HL-60 (cell line): ENCODE results near the gene ARHGAP23.

Experiments
- DNase-seq, 2 experiments: peaks; one replicate each; pipeline ENCODE4 v3.0.0-alpha.2; 2010 to 2020; ENCODE audit warnings: low read depth in 1 of 2, low spot score in 1 of 2
- H3K27ac ChIP-seq: fragments of 250-450 bp; sonication (Bioruptor Pico); replicated peaks from 2 replicates; pipeline ENCODE4 v1.5.1; 2020; ENCODE audit warnings: mild to moderate bottlenecking, moderate library complexity
- H3K27me3 ChIP-seq: fragments of 250-450 bp; sonication (Bioruptor Pico); 2 replicates; pipeline ENCODE4 v1.5.1; 2021; ENCODE audit warnings: mild to moderate bottlenecking, moderate library complexity; ENCODE audit not compliant: insufficient read depth, poor library complexity, severe bottlenecking
- H3K4me3 ChIP-seq: replicated peaks from 2 replicates; pipeline ENCODE4 v1.5.1; 2011; ENCODE audit warnings: mild to moderate bottlenecking, control low read depth, low read length; ENCODE audit not compliant: insufficient read depth
- GABPA ChIP-seq: IDR thresholded peaks from 2 replicates; pipeline ENCODE4 v1.6.1; 2012; ENCODE audit warnings: low read depth
- POLR2AphosphoS5 ChIP-seq: IDR thresholded peaks from 2 replicates; pipeline ENCODE4 v1.6.1; 2012; ENCODE audit warnings: low read depth
- SPI1 ChIP-seq: IDR thresholded peaks from 2 replicates; pipeline ENCODE4 v1.6.1; 2012; ENCODE audit warnings: low read depth, mild to moderate bottlenecking, borderline replicate concordance
- TF ChIP-seq, protein P1 (sequence below): IDR thresholded peaks from one replicate; pipeline ENCODE4 v1.5.1; 2011; ENCODE audit warnings: low read length, control low read depth, inconsistent platforms; ENCODE audit not compliant: insufficient read depth
- TF ChIP-seq, protein P2 (sequence below): IDR thresholded peaks from 2 replicates; pipeline ENCODE4 v1.6.1; 2012; ENCODE audit warnings: low read depth; ENCODE audit not compliant: insufficient replicate concordance

ARHGAP23 gene

DNA sequence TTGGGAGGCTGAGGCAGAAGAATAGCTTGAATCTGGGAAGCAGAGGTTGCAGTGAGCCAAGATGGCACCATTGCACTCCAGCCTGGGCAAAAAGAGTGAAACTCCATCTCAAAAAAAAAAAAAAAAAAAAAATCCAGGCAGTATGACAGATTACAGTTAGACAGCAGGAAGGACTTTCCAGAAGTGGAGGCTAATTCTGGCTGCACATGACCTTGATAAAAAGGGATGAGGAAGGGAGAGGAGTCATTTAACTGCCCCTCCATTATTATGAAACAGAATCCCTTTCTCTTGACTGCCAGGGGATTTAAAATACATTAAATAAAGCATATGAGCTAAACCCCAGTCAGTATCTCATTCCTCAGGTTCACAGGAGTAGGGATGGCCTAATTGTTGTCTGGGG lies 1.8 kb upstream of the ARHGAP23 start:
- no peak for DNase-seq
- TF ChIP-seq GABPA (no peak), POLR2AphosphoS5 (no peak), SPI1 (no peak)
- TF ChIP-seq, protein P1, sequence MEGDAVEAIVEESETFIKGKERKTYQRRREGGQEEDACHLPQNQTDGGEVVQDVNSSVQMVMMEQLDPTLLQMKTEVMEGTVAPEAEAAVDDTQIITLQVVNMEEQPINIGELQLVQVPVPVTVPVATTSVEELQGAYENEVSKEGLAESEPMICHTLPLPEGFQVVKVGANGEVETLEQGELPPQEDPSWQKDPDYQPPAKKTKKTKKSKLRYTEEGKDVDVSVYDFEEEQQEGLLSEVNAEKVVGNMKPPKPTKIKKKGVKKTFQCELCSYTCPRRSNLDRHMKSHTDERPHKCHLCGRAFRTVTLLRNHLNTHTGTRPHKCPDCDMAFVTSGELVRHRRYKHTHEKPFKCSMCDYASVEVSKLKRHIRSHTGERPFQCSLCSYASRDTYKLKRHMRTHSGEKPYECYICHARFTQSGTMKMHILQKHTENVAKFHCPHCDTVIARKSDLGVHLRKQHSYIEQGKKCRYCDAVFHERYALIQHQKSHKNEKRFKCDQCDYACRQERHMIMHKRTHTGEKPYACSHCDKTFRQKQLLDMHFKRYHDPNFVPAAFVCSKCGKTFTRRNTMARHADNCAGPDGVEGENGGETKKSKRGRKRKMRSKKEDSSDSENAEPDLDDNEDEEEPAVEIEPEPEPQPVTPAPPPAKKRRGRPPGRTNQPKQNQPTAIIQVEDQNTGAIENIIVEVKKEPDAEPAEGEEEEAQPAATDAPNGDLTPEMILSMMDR: no peak
- TF ChIP-seq, protein P2, sequence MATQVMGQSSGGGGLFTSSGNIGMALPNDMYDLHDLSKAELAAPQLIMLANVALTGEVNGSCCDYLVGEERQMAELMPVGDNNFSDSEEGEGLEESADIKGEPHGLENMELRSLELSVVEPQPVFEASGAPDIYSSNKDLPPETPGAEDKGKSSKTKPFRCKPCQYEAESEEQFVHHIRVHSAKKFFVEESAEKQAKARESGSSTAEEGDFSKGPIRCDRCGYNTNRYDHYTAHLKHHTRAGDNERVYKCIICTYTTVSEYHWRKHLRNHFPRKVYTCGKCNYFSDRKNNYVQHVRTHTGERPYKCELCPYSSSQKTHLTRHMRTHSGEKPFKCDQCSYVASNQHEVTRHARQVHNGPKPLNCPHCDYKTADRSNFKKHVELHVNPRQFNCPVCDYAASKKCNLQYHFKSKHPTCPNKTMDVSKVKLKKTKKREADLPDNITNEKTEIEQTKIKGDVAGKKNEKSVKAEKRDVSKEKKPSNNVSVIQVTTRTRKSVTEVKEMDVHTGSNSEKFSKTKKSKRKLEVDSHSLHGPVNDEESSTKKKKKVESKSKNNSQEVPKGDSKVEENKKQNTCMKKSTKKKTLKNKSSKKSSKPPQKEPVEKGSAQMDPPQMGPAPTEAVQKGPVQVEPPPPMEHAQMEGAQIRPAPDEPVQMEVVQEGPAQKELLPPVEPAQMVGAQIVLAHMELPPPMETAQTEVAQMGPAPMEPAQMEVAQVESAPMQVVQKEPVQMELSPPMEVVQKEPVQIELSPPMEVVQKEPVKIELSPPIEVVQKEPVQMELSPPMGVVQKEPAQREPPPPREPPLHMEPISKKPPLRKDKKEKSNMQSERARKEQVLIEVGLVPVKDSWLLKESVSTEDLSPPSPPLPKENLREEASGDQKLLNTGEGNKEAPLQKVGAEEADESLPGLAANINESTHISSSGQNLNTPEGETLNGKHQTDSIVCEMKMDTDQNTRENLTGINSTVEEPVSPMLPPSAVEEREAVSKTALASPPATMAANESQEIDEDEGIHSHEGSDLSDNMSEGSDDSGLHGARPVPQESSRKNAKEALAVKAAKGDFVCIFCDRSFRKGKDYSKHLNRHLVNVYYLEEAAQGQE: no peak
- Histone ChIP-seq H3K27me3 (no peaks in the 10 kb centered on the region), H3K27ac (no peak overlapping the region), H3K4me3 (no peak overlapping the region)

DNA sequence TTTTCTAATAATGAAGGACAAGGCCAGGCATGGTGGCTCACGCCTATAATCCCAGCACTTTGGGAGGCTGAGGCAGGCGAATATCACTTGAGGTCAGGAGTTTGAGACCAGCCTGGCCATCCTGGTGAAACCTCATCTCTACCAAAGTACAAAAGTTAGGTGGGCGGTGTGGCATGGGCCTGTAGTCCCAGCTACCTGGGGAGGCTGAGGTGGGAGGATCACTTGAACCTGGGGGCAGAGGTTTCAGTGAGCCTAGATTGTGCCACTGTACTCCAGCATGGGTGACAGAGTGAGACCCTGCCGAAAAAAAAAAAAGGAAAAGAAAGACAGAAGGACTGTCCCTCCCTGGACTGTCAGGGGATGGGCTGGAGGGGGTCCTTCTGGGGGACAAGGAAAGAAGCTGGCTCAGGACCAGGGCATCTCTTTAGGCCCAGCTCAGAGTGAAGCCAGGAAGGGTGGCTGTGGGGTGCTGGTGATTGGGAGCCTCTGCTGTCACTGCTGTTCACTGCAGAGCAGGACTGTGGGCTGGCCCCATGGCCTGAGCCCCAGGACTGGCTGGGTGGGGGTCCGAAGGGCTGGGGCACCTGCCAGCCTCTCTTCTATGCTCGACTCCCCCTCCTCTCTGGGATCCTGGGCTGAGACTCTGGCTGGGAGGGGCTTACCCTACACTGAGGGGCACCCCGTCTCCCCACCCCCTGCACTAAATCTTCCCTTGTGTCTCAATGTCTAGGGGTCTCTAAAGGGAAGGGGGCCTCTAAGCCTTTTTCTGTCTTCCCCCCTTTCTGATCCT lies 909 bp upstream of the ARHGAP23 start:
- TF ChIP-seq POLR2AphosphoS5 (0 out of 2 replicates have a peak, but pooled peaks have one; percentile 6), GABPA (no peak)
- DNase-seq: no peak
- Histone ChIP-seq H3K27me3 (no peaks in the 10 kb centered on the region), H3K27ac (peak overlapping the region; percentile 76), H3K4me3 (peak overlapping the region; percentile 78)

DNA sequence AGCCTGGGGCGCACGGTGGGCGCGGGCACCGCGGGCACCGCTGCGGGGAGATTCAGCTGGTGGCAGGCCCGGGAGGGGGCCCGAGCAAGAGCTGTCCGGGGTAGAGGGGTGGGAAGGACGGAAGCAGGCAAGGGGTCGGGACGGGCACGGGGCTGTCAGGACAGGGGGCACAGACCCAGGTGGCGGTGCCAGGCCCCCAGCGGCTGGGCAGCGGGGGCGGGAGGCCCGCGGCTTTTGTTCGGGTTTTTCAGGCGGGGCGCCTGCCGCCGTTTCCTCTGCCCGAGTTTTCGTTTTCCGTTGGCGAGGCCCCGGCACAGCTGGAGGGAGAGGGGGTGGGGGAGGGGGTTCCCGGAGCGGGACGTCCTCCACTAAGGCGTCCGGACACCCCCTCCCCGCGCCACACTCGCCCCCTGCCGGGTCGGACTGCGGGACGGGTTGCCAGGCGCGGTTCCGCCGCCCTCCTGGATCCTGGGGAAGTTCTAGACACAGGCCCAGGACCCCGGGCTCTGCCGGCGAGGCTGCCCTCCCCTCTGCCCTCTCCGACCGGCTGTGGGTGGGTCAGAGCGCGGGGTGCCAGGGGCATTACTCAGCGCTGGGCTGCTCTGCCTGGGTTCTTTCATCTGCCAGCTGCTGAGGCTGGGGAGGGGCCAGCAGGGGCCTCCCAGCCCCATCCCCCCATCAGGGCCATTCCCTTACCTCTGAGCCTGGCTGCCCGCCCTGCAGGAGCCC lies 543 bp downstream of the ARHGAP23 start:
- H3K27me3 ChIP-seq: no peaks in the 10 kb centered on the region
- DNase-seq: peak in 1 of 2 experiments; percentile 60
- TF ChIP-seq, protein P1: no peak
- TF ChIP-seq SPI1 (no peak), POLR2AphosphoS5 (no peak; the same call in 1 of the 2 replicates), GABPA (no peak)
- TF ChIP-seq, protein P2: no peak
- H3K27ac ChIP-seq: peak overlapping the region; percentile 78
- H3K4me3 ChIP-seq: peak overlapping the region; percentile 78

DNA sequence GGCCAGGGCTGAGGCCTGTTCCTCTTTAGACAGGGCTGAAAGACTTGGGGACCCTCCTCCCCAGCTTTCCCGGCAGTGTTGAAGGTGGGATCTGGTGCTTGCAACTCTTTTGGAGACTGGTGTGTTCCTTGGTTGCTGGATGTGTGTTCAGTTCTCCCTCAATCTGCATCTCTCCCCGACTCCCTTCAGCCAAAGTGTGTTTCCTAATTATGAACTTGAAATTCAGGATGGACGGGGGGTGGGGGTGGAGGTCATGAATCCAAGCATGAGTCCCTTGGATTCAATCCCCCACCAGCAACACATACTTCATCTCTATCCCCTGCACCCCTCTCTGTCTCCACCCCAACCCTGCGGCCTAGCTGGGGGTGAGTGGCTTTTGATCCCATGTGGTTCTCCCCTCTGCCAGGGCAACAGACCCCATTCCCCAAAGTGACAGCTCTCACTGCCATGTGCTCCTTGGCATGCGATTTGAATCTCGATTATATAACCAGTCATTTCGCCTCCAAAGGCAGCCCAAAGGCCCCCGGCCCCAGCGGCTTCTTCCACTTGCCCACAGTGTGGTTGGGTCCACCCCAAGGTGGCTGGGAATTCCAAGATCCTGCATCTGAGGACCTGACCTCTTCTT lies 1.3 kb downstream of the ARHGAP23 start:
- DNase-seq: no peak
- H3K27ac ChIP-seq: peak overlapping the region; percentile 78
- peak overlapping the region; percentile 78 for H3K4me3 ChIP-seq
- H3K27me3 ChIP-seq: no peaks in the 10 kb centered on the region
- TF ChIP-seq SPI1 (no peak), POLR2AphosphoS5 (no peak), GABPA (no peak)
- TF ChIP-seq, protein P1: no peak
- TF ChIP-seq, protein P2: no peak
